ENCODE data around the gene DEK. TPM values are rescaled to one million over a fixed set of nuclear protein-coding genes. Genes with fewer than 3 reads are reported as not detected.

The DEK gene
- total RNA-seq, 1 donor from 2014 or later, result 39.9 TPM

- Mint-ChIP-seq H3K4me3 (ENCODE audit: unreplicated experiment) (no peak overlapping the region), H3K27me3 (ENCODE audit: low read depth, unreplicated experiment) (no peaks in the 10 kb centered on the region), H3K4me1 (ENCODE audit: low read depth, unreplicated experiment) (peaks cover 12% of the 10 kb centered on the region), H3K9me3 (ENCODE audit: unreplicated experiment) (no peaks in the 10 kb centered on the region), H3K27ac (ENCODE audit: unreplicated experiment) (no peak overlapping the region), H3K36me3 (ENCODE audit: low read depth, unreplicated experiment) (no peaks in the 10 kb centered on the region)
- no peak overlapping the region for H3K9ac ChIP-seq (ENCODE audit: low read length)
- H3K36me3 ChIP-seq (ENCODE audit: insufficient read depth, low read length), result no peaks in the 10 kb centered on the region
- peaks cover 11% of the 10 kb centered on the region for H3K4me1 ChIP-seq (ENCODE audit: insufficient read depth, low read length)
- H3K9me3 ChIP-seq (ENCODE audit: insufficient read depth, low read depth, low read length), result no peaks in the 10 kb centered on the region
- no peak overlapping the region for H2AFZ ChIP-seq (ENCODE audit: low read depth, low read length)
- no peak overlapping the region for H3K4me3 ChIP-seq (ENCODE audit: insufficient read depth, low read depth, low read length)
- H3K27me3 ChIP-seq (ENCODE audit: insufficient read depth, low read length), result no peaks in the 10 kb centered on the region
- no peak for DNase-seq (ENCODE audit: low read depth)
- no peaks in the 10 kb centered on the region for H3K79me2 ChIP-seq (ENCODE audit: insufficient read depth, low read length)
- FAIRE-seq, result no peak
- no peaks in the 10 kb centered on the region for H4K20me1 ChIP-seq (ENCODE audit: insufficient read depth, low read length)
- no peak overlapping the region for H3K4me2 ChIP-seq (ENCODE audit: low read length)
- TF ChIP-seq EZH2 (IDR thresholded peaks at IDR 0.05; ENCODE audit: insufficient read depth, low read length), result no peak
- TF ChIP-seq CTCF (IDR thresholded peaks at IDR 0.05; ENCODE audit: insufficient read depth, low read depth, low read length), result no peak
- no peak overlapping the region for H3K27ac ChIP-seq (ENCODE audit: low read depth, low read length)
Observed at GRCh38 chr6:18302561-18303439, 38.5 kb upstream of the DEK start.

- Histone ChIP-seq H3K79me2 (ENCODE audit: insufficient read depth, low read length) (no peaks in the 10 kb centered on the region), H3K4me3 (ENCODE audit: insufficient read depth, low read depth, low read length) (no peak overlapping the region), H3K36me3 (ENCODE audit: insufficient read depth, low read length) (no peaks in the 10 kb centered on the region), H3K9me3 (ENCODE audit: insufficient read depth, low read depth, low read length) (no peaks in the 10 kb centered on the region), H2AFZ (ENCODE audit: low read depth, low read length) (peak overlapping the region; percentile 9), H3K4me1 (ENCODE audit: insufficient read depth, low read length) (no peaks in the 10 kb centered on the region), H3K27ac (ENCODE audit: low read depth, low read length) (no peak overlapping the region), H4K20me1 (ENCODE audit: insufficient read depth, low read length) (no peaks in the 10 kb centered on the region), H3K27me3 (ENCODE audit: insufficient read depth, low read length) (no peaks in the 10 kb centered on the region), H3K4me2 (ENCODE audit: low read length) (no peak overlapping the region), H3K9ac (ENCODE audit: low read length) (no peak overlapping the region)
- peak; percentile 22 for DNase-seq (ENCODE audit: low read depth)
- H3K4me1 Mint-ChIP-seq (ENCODE audit: low read depth, unreplicated experiment), result no peaks in the 10 kb centered on the region
- H3K9me3 Mint-ChIP-seq (ENCODE audit: unreplicated experiment), result no peaks in the 10 kb centered on the region
- H3K27me3 Mint-ChIP-seq (ENCODE audit: low read depth, unreplicated experiment), result peaks cover 6% of the 10 kb centered on the region
- no peak overlapping the region for H3K4me3 Mint-ChIP-seq (ENCODE audit: unreplicated experiment)
- no peaks in the 10 kb centered on the region for H3K36me3 Mint-ChIP-seq (ENCODE audit: low read depth, unreplicated experiment)
- no peak for TF ChIP-seq CTCF (IDR thresholded peaks at IDR 0.05; ENCODE audit: insufficient read depth, low read depth, low read length)
- no peak for TF ChIP-seq EZH2 (IDR thresholded peaks at IDR 0.05; ENCODE audit: insufficient read depth, low read length)
- FAIRE-seq, result peak; percentile 37
- no peak overlapping the region for H3K27ac Mint-ChIP-seq (ENCODE audit: unreplicated experiment)
Observed at GRCh38 chr6:18293076-18293904, 29.0 kb upstream of the DEK start.

All from astrocyte (in vitro differentiated cells and primary cell).